ENCODE data around the gene SUSD3. TPM values are rescaled to one million over a fixed set of nuclear protein-coding genes. Genes with fewer than 3 reads are reported as not detected.

Gene SUSD3
- total and polyA plus RNA-seq, 4 donors: 4.1 to 19.2 (median 11.8) TPM

GRCh38 chr9:93024986-93025630 lies 33.4 kb upstream of the SUSD3 start (continued):
- TF ChIP-seq CTCF (IDR thresholded peaks at IDR 0.05; ENCODE audit: low read depth, low read length, missing input control) (no peak), FOXA1 (IDR thresholded peaks at IDR 0.05) (no peak), RAD21 (IDR thresholded peaks at IDR 0.05) (no peak), TAF1 (conservative IDR thresholded peaks at IDR 0.05) (no peak), HNF4A (conservative IDR thresholded peaks at IDR 0.05) (no peak), ATF3 (IDR thresholded peaks at IDR 0.05) (no peak), EGR1 (IDR thresholded peaks at IDR 0.05; ENCODE audit: low read depth in 2 of 2) (no peak)

- Histone ChIP-seq H3K4me1 (ENCODE audit: control insufficient read depth in 4 of 4, insufficient read depth in 4 of 4, low read length in 3 of 4) (peaks cover 0 to 4% (median 2%) of the 10 kb centered on the region in 4 donors), H3K27me3 (ENCODE audit: control insufficient read depth in 4 of 4, insufficient read depth in 4 of 4, low read length in 3 of 4) (no peaks in the 10 kb centered on the region), H3K9me3 (ENCODE audit: control insufficient read depth in 4 of 4, low read length in 3 of 4) (no peaks in the 10 kb centered on the region), H3K9ac (ENCODE audit: low read depth in 1 of 2, low read length in 2 of 2) (no peak overlapping the region), H3K4me3 (ENCODE audit: low read depth in 1 of 3, low read length in 3 of 3) (no peak overlapping the region), H3K36me3 (ENCODE audit: control insufficient read depth in 4 of 4, insufficient read depth in 3 of 4, low read depth in 1 of 4, low read length in 3 of 4) (no peaks in the 10 kb centered on the region), H3K27ac (ENCODE audit: low read depth in 1 of 2, low read length in 2 of 2) (no peak overlapping the region)
- no peak for DNase-seq (ENCODE audit: low spot score)
- TF ChIP-seq JUND (IDR thresholded peaks at IDR 0.05) (no peak), YY1 (IDR thresholded peaks at IDR 0.05) (no peak), ZBTB33 (IDR thresholded peaks at IDR 0.05) (no peak), SP1 (IDR thresholded peaks at IDR 0.05) (no peak)
- 85% methylated on average over 8 of the region's 8 CpGs for WGBS
Measured at GRCh38 chr9:93025736-93026135, 32.8 kb upstream of the SUSD3 start.

- H3K27ac ChIP-seq (ENCODE audit: low read depth in 1 of 2, low read length in 2 of 2): no peak overlapping the region
- TF ChIP-seq ZBTB33 (IDR thresholded peaks at IDR 0.05) (no peak), MAX (IDR thresholded peaks at IDR 0.05) (no peak), JUND (IDR thresholded peaks at IDR 0.05) (no peak), FOXA1 (IDR thresholded peaks at IDR 0.05) (no peak), RXRA (IDR thresholded peaks at IDR 0.05) (no peak), HNF4A (conservative IDR thresholded peaks at IDR 0.05) (no peak), EGR1 (IDR thresholded peaks at IDR 0.05; ENCODE audit: low read depth in 2 of 2) (no peak), FOXA2 (IDR thresholded peaks at IDR 0.05) (no peak), REST (IDR thresholded peaks at IDR 0.05) (no peak), YY1 (IDR thresholded peaks at IDR 0.05) (no peak), CTCF (IDR thresholded peaks at IDR 0.05; ENCODE audit: low read depth, low read length, missing input control) (no peak), ATF3 (IDR thresholded peaks at IDR 0.05) (no peak), HNF4G (IDR thresholded peaks at IDR 0.05) (no peak), TAF1 (conservative IDR thresholded peaks at IDR 0.05) (no peak), SP1 (IDR thresholded peaks at IDR 0.05) (no peak), RAD21 (IDR thresholded peaks at IDR 0.05) (no peak)
Measured at GRCh38 chr9:93026640-93027039, 31.9 kb upstream of the SUSD3 start.

More at GRCh38 chr9:93026640-93027039, 31.9 kb upstream of the SUSD3 start:
- Histone ChIP-seq H3K36me3 (ENCODE audit: control insufficient read depth in 4 of 4, insufficient read depth in 3 of 4, low read depth in 1 of 4, low read length in 3 of 4) (no peaks in the 10 kb centered on the region), H3K9me3 (ENCODE audit: control insufficient read depth in 4 of 4, low read length in 3 of 4) (no peaks in the 10 kb centered on the region), H3K4me3 (ENCODE audit: low read depth in 1 of 3, low read length in 3 of 3) (no peak overlapping the region), H3K9ac (ENCODE audit: low read depth in 1 of 2, low read length in 2 of 2) (no peak overlapping the region), H3K4me1 (ENCODE audit: control insufficient read depth in 4 of 4, insufficient read depth in 4 of 4, low read length in 3 of 4) (peaks cover 0 to 4% (median 2%) of the 10 kb centered on the region in 4 donors), H3K27me3 (ENCODE audit: control insufficient read depth in 4 of 4, insufficient read depth in 4 of 4, low read length in 3 of 4) (no peaks in the 10 kb centered on the region)
- DNase-seq (ENCODE audit: low spot score): no peak
- WGBS: 96% methylated on average over 7 of the region's 7 CpGs
